Activated naive CD4-positive, alpha-beta T cell treated with anti-CD3 and anti-CD28 coated beads for 36 hours (primary cell): ENCODE results near the gene CRYBB1. TPM values are rescaled to one million over a fixed set of nuclear protein-coding genes. Genes with fewer than 3 reads are reported as not detected.

Experiments used
- CTCF ChIA-PET: fragments of 350-600 bp; sonication (Branson Sonifier 250); formaldehyde crosslinking; loops from one replicate; lab custom pipeline; 2021; ENCODE audit warnings: antibody characterized with exemption; lab: Charles Lee
- DNase-seq: peaks from one replicate; pipeline ENCODE4 v3.0.0-alpha.2; 2020
- H3K27ac Mint-ChIP-seq: one replicate; pipeline ENCODE4 v1.8.0; 2021; ENCODE audit warnings: mild to moderate bottlenecking, mixed read lengths
- H3K27me3 Mint-ChIP-seq: one replicate; pipeline ENCODE4 v1.8.0; 2021; ENCODE audit warnings: low read depth, mixed read lengths
- H3K36me3 Mint-ChIP-seq: one replicate; pipeline ENCODE4 v1.8.0; 2021; ENCODE audit warnings: low read depth, mixed read lengths
- H3K4me1 Mint-ChIP-seq: one replicate; pipeline ENCODE4 v1.8.0; 2021; ENCODE audit warnings: low read depth, mixed read lengths
- H3K4me3 Mint-ChIP-seq: one replicate; pipeline ENCODE4 v1.8.0; 2021; ENCODE audit warnings: mild to moderate bottlenecking, moderate library complexity, mixed read lengths
- H3K9me3 Mint-ChIP-seq: one replicate; pipeline ENCODE4 v1.8.0; 2021; ENCODE audit warnings: mixed read lengths
- intact Hi-C: fragments of 100-400 bp; cut with micrococcal nuclease; formaldehyde crosslinking; loops from one replicate; pipeline ENCODE4 v1.15.1; 2023
- total RNA-seq, 2 experiments: library from RNA; stranded (reverse); gene quantifications; one replicate each; pipeline ENCODE4 v1.2.3, GENCODE V29; 2021

The CRYBB1 gene
- total RNA-seq, 2 experiments from 2014 or later: not detected

GRCh38 chr22:26567610-26568009 lies 50.2 kb downstream of the CRYBB1 start:
- DNase-seq: no peak
- peaks cover 4% of the 10 kb centered on the region for H3K4me1 Mint-ChIP-seq
- intact Hi-C loops: no loop called here
- H3K27me3 Mint-ChIP-seq: no peaks in the 10 kb centered on the region
- H3K9me3 Mint-ChIP-seq: no peaks in the 10 kb centered on the region
- H3K4me3 Mint-ChIP-seq: no peak overlapping the region
- H3K27ac Mint-ChIP-seq: no peak overlapping the region
- CTCF ChIA-PET: no interaction called here
- H3K36me3 Mint-ChIP-seq: peaks cover 2% of the 10 kb centered on the region

- H3K27me3 Mint-ChIP-seq: no peaks in the 10 kb centered on the region
- H3K36me3 Mint-ChIP-seq: peaks cover 2% of the 10 kb centered on the region
- H3K4me3 Mint-ChIP-seq: no peak overlapping the region
- no peak overlapping the region for H3K27ac Mint-ChIP-seq
- DNase-seq: no peak
- H3K4me1 Mint-ChIP-seq: peaks cover 4% of the 10 kb centered on the region
- CTCF ChIA-PET: no interaction called here
- no peaks in the 10 kb centered on the region for H3K9me3 Mint-ChIP-seq
- intact Hi-C loops: no loop called here
Observed at GRCh38 chr22:26566994-26567393, 50.8 kb downstream of the CRYBB1 start.

GRCh38 chr22:26565889-26566288 lies 51.9 kb downstream of the CRYBB1 start:
- Mint-ChIP-seq H3K4me1 (peaks cover 4% of the 10 kb centered on the region), H3K27ac (no peak overlapping the region), H3K36me3 (peaks cover 2% of the 10 kb centered on the region), H3K27me3 (no peaks in the 10 kb centered on the region), H3K4me3 (no peak overlapping the region), H3K9me3 (no peaks in the 10 kb centered on the region)
- no peak for DNase-seq
- CTCF ChIA-PET: no interaction called here
- intact Hi-C loops: no loop called here

- H3K4me3 Mint-ChIP-seq: no peak overlapping the region
- no peak overlapping the region for H3K27ac Mint-ChIP-seq
- peaks cover 2% of the 10 kb centered on the region for H3K36me3 Mint-ChIP-seq
- H3K27me3 Mint-ChIP-seq: no peaks in the 10 kb centered on the region
- intact Hi-C loops: no loop called here
- no peak for DNase-seq
- CTCF ChIA-PET: interaction anchor here (0.7 kb wide), 1 partner anchor 21 kb away, joined by 3 read pairs; no protein-coding TSS in a partner anchor
- H3K4me1 Mint-ChIP-seq: peaks cover 2% of the 10 kb centered on the region
- H3K9me3 Mint-ChIP-seq: no peaks in the 10 kb centered on the region
Observed at GRCh38 chr22:26565181-26565580, 52.6 kb downstream of the CRYBB1 start.

GRCh38 chr22:26564672-26565071 lies 53.2 kb downstream of the CRYBB1 start:
- intact Hi-C loops: no loop called here
- H3K27me3 Mint-ChIP-seq: no peaks in the 10 kb centered on the region
- no peak overlapping the region for H3K27ac Mint-ChIP-seq
- no peaks in the 10 kb centered on the region for H3K9me3 Mint-ChIP-seq
- CTCF ChIA-PET: interaction anchor here (0.7 kb wide), 1 partner anchor 20 kb away, joined by 3 read pairs; no protein-coding TSS in a partner anchor
- peaks cover 2% of the 10 kb centered on the region for H3K4me1 Mint-ChIP-seq
- H3K4me3 Mint-ChIP-seq: no peak overlapping the region
- peaks cover 2% of the 10 kb centered on the region for H3K36me3 Mint-ChIP-seq
- DNase-seq: no peak

GRCh38 chr22:26564181-26564580 lies 53.6 kb downstream of the CRYBB1 start:
- Mint-ChIP-seq H3K9me3 (no peaks in the 10 kb centered on the region), H3K4me3 (no peak overlapping the region), H3K27ac (no peak overlapping the region), H3K4me1 (peaks cover 2% of the 10 kb centered on the region), H3K36me3 (peaks cover 2% of the 10 kb centered on the region), H3K27me3 (no peaks in the 10 kb centered on the region)
- intact Hi-C loops: no loop called here
- DNase-seq: no peak
- CTCF ChIA-PET: no interaction called here

- CTCF ChIA-PET: no interaction called here
Observed at GRCh38 chr22:26563022-26563421, 54.8 kb downstream of the CRYBB1 start.

GRCh38 chr22:26561756-26562417 lies 55.9 kb downstream of the CRYBB1 start:
- Mint-ChIP-seq H3K27me3 (no peaks in the 10 kb centered on the region), H3K36me3 (peaks cover 5% of the 10 kb centered on the region), H3K27ac (no peak overlapping the region), H3K4me3 (no peak overlapping the region), H3K4me1 (peaks cover 2% of the 10 kb centered on the region), H3K9me3 (no peaks in the 10 kb centered on the region)
- DNase-seq: no peak
- CTCF ChIA-PET: no interaction called here
- intact Hi-C loops: no loop called here

More at GRCh38 chr22:26563022-26563421, 54.8 kb downstream of the CRYBB1 start:
- peak; percentile 39 for DNase-seq
- intact Hi-C loops: no loop called here
- H3K4me1 Mint-ChIP-seq: peaks cover 2% of the 10 kb centered on the region
- no peaks in the 10 kb centered on the region for H3K9me3 Mint-ChIP-seq
- no peaks in the 10 kb centered on the region for H3K27me3 Mint-ChIP-seq
- H3K36me3 Mint-ChIP-seq: peaks cover 2% of the 10 kb centered on the region
- no peak overlapping the region for H3K4me3 Mint-ChIP-seq
- H3K27ac Mint-ChIP-seq: no peak overlapping the region

GRCh38 chr22:26559961-26560575 lies 57.8 kb downstream of the CRYBB1 start:
- peaks cover 5% of the 10 kb centered on the region for H3K36me3 Mint-ChIP-seq
- CTCF ChIA-PET: no interaction called here
- no peak overlapping the region for H3K27ac Mint-ChIP-seq
- intact Hi-C loops: no loop called here
- DNase-seq: no peak
- H3K9me3 Mint-ChIP-seq: no peaks in the 10 kb centered on the region
- no peak overlapping the region for H3K4me3 Mint-ChIP-seq
- no peaks in the 10 kb centered on the region for H3K4me1 Mint-ChIP-seq
- H3K27me3 Mint-ChIP-seq: no peaks in the 10 kb centered on the region

- Mint-ChIP-seq H3K4me1 (no peaks in the 10 kb centered on the region), H3K36me3 (peaks cover 3% of the 10 kb centered on the region), H3K9me3 (no peaks in the 10 kb centered on the region), H3K4me3 (no peak overlapping the region), H3K27me3 (no peaks in the 10 kb centered on the region), H3K27ac (no peak overlapping the region)
- CTCF ChIA-PET: interaction anchor here (0.6 kb wide), 2 partner anchors 61 to 251 kb away, joined by 3 to 5 read pairs; no protein-coding TSS in a partner anchor
- intact Hi-C loops: no loop called here
- no peak for DNase-seq
Observed at GRCh38 chr22:26558248-26558895, 59.5 kb downstream of the CRYBB1 start.

- Mint-ChIP-seq H3K4me3 (no peak overlapping the region), H3K4me1 (no peaks in the 10 kb centered on the region), H3K27ac (no peak overlapping the region), H3K9me3 (no peaks in the 10 kb centered on the region), H3K36me3 (peaks cover 3% of the 10 kb centered on the region), H3K27me3 (no peaks in the 10 kb centered on the region)
- no peak for DNase-seq
- CTCF ChIA-PET: no interaction called here
- intact Hi-C loops: no loop called here
Observed at GRCh38 chr22:26556904-26557303, 60.9 kb downstream of the CRYBB1 start.

- no peak overlapping the region for H3K27ac Mint-ChIP-seq
- H3K36me3 Mint-ChIP-seq: peaks cover 3% of the 10 kb centered on the region
Observed at GRCh38 chr22:26555478-26555877, 62.3 kb downstream of the CRYBB1 start.

More at GRCh38 chr22:26555478-26555877, 62.3 kb downstream of the CRYBB1 start:
- H3K4me3 Mint-ChIP-seq: no peak overlapping the region
- H3K9me3 Mint-ChIP-seq: no peaks in the 10 kb centered on the region
- intact Hi-C loops: no loop called here
- H3K27me3 Mint-ChIP-seq: no peaks in the 10 kb centered on the region
- CTCF ChIA-PET: no interaction called here
- no peak for DNase-seq
- no peaks in the 10 kb centered on the region for H3K4me1 Mint-ChIP-seq
